Mucosa of descending colon (tissue), 3 donors: Measurements from ENCODE around the gene RTKN2. TPM values are rescaled to one million over a fixed set of nuclear protein-coding genes. Genes with fewer than 3 reads are reported as not detected.
"Not testable (repeated sequence)": the region's sequence is repeated elsewhere in the genome, so short reads cannot be mapped to it uniquely, and the experiment has no call there.

Experiments
- ATAC-seq: fragments of 200-7000 bp; cut with Tn5 transposase; one replicate; pipeline ENCODE4 v1.9.1; 2020; ENCODE audit warnings: mild to moderate bottlenecking, moderate library complexity
- DNase-seq, 3 donors: peaks; one replicate each; pipeline ENCODE4 v3.0.0-alpha.2; 2020
- H3K36me3 ChIP-seq: fragments of 200-600 bp; one replicate; pipeline ENCODE4 v1.8.0; 2021; ENCODE audit warnings: low read depth, mild to moderate bottlenecking
- H3K4me1 ChIP-seq: fragments of 200-600 bp; one replicate; pipeline ENCODE4 v1.8.0; 2021; ENCODE audit warnings: low read depth, mild to moderate bottlenecking
- H3K4me3 ChIP-seq: fragments of 200-600 bp; one replicate; pipeline ENCODE4 v1.8.0; 2021; ENCODE audit warnings: mild to moderate bottlenecking
- H3K9me3 ChIP-seq: fragments of 200-600 bp; one replicate; pipeline ENCODE4 v1.8.0; 2021; ENCODE audit warnings: mild to moderate bottlenecking
- intact Hi-C, 2 donors: fragments of 100-400 bp; cut with DNase I in 1 of 2; cut with micrococcal nuclease in 1 of 2; formaldehyde crosslinking; loops; one replicate each; pipeline versions ENCODE4 v1.11.0 to v1.11.1; 2022; cut with DNase I, micrococcal nuclease
- total RNA-seq, 3 donors: library from RNA; stranded (reverse); fragmentation: NEBNext Ultra II Directional in 2 of 3; extraction: Animal tissue kit (Norgen Biotek cat#: 25700) in 2 of 3; gene quantifications; one replicate each; pipeline versions ENCODE4 v1.2.1 to v1.2.4, GENCODE V29; 2021 to 2023
- TF ChIP-seq, protein P1 (sequence below): fragments of 200-600 bp; IDR thresholded peaks from one replicate; pipeline ENCODE4 v1.8.0; 2022; ENCODE audit warnings: antibody characterized with exemption, mild to moderate bottlenecking
- donor health status: DM: no; HTN: no; CAD: no; lungs with moderate emphysema.
- donor health status: DM: no; HTN: no; CAD: no.
- donor health status: DM: no; HTN: yes; CAD: no.

The RTKN2 gene
- total RNA-seq, 3 donors from 2014 or later = 0.70 to 4.3 (median 1.8) TPM

DNA sequence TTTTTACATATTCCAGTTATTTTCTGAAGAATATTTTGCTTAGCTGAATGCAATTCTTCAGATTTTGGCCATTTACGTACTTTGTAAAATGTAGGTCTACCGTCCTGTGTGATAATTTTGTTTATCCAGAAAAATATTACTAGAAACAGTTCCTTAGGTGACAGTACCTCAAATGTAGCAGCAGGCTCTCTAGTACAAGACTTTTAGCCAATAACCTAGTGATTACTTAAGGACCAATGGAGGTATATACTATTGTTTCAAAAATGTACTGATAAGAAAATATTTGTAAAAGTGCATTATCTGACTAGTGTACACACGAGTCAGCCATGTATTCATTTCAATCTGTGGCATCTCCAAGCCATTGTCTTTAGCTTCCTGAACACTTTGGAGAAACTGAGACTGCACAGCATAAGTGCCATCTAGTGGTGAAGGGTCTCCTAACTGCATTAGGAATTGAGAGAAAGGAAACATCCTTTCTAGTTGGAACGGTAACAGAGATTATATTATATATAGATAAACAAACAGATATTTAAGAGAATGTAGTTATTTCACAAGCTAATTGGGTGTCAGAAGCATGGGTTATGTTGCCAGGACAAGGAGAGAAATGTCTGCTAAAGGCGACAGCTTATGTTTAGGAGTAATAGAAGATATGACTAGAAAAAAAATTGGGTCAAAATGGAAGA lies 23.7 kb downstream of the RTKN2 start:
- TF ChIP-seq, protein P1, sequence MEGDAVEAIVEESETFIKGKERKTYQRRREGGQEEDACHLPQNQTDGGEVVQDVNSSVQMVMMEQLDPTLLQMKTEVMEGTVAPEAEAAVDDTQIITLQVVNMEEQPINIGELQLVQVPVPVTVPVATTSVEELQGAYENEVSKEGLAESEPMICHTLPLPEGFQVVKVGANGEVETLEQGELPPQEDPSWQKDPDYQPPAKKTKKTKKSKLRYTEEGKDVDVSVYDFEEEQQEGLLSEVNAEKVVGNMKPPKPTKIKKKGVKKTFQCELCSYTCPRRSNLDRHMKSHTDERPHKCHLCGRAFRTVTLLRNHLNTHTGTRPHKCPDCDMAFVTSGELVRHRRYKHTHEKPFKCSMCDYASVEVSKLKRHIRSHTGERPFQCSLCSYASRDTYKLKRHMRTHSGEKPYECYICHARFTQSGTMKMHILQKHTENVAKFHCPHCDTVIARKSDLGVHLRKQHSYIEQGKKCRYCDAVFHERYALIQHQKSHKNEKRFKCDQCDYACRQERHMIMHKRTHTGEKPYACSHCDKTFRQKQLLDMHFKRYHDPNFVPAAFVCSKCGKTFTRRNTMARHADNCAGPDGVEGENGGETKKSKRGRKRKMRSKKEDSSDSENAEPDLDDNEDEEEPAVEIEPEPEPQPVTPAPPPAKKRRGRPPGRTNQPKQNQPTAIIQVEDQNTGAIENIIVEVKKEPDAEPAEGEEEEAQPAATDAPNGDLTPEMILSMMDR = peak; percentile 59
- ATAC-seq (peak; percentile 92), DNase-seq (peak in 1 of 3 donors; percentile 81)
- intact Hi-C loops = loop anchor here in 1 of 2 donors (5.0 kb wide), 1 partner anchor 208 kb away; no protein-coding TSS in a partner anchor
- no peaks in the 10 kb centered on the region for H3K36me3 ChIP-seq
- no peak overlapping the region for H3K4me3 ChIP-seq
- peaks cover 8% of the 10 kb centered on the region for H3K4me1 ChIP-seq
- no peaks in the 10 kb centered on the region for H3K9me3 ChIP-seq

- TF ChIP-seq, protein P1 = no peak
- no peak for ATAC-seq
- no peak overlapping the region for H3K4me3 ChIP-seq
- intact Hi-C loops = loop anchor here in 1 of 2 donors (5.0 kb wide), 1 partner anchor 207 kb away; no protein-coding TSS in a partner anchor
- H3K36me3 ChIP-seq = no peaks in the 10 kb centered on the region
- no peak for DNase-seq
- H3K4me1 ChIP-seq = peaks cover 8% of the 10 kb centered on the region
- H3K9me3 ChIP-seq = no peaks in the 10 kb centered on the region
These were observed 24.6 kb downstream of the RTKN2 start for GRCh38 chr10:62244088-62244487.

- Histone ChIP-seq H3K9me3 (no peaks in the 10 kb centered on the region), H3K4me1 (peaks cover 8% of the 10 kb centered on the region), H3K4me3 (no peak overlapping the region), H3K36me3 (no peaks in the 10 kb centered on the region)
- no peak for DNase-seq
- TF ChIP-seq, protein P1 = no peak
- intact Hi-C loops = loop anchor here in 1 of 2 donors (5.0 kb wide), 1 partner anchor 206 kb away; no protein-coding TSS in a partner anchor
- ATAC-seq = no peak
These were observed 25.0 kb downstream of the RTKN2 start for GRCh38 chr10:62243647-62243997.

DNA sequence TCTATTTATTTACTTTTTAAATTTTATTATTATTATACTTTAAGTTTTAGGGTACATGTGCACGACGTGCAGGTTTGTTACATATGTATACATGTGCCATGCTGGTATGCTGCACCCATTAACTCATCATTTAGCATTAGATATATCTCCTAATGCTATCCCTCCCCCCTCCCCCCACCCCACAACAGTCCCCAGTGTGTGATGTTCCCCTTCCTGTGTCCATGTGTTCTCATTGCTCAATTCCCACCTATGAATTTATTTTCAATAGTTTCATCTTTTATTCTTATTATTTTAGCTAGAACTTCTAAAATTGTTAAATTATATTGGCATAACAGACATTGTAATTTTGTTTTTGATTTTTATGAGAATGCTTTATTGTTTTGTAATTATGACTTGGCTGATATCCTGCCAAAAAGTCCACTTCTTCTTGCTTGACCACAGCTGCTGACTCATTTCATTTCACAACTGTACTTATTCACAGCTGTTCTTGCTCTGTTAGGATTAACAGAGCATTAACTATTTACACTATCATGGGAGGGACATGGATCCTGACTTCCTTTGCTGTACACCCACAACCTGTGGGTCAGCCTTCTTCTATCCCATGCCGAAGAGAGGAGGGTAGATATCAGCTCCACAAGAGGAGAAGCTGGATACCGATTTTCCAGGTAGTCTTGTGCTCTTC lies 25.5 kb downstream of the RTKN2 start:
- ATAC-seq (peak; percentile 77), DNase-seq (peak in 1 of 3 donors; percentile 24)
- intact Hi-C loops = loop anchor here in 1 of 2 donors (5.0 kb wide), 1 partner anchor 206 kb away; no protein-coding TSS in a partner anchor
- not testable (repeated sequence) for H3K4me3 ChIP-seq, H3K4me1 ChIP-seq, H3K36me3 ChIP-seq, H3K9me3 ChIP-seq

DNA sequence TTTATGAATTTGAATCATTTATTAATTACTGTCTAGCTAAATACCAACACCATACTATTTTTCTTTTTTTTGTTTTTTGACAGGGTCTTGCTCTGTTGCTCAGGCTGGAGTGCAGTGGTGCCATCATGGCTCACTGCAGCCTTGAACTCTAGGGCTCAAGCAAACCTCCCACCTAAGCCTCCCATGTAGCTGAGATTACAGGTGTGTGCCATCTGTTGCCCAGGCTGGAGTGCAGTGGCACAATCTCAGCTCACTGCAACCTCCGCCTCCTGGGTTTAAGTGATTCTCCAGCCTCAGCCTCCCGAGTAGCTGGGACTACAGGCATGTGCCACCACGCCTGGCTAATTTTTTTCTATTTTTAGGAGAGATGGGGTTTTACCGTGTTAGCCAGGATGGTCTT lies 27.1 kb downstream of the RTKN2 start:
- intact Hi-C loops = loop anchor here in 1 of 2 donors (5.0 kb wide), 1 partner anchor 204 kb away; no protein-coding TSS in a partner anchor
- not testable (repeated sequence) for H3K9me3 ChIP-seq, ATAC-seq, H3K4me1 ChIP-seq, H3K36me3 ChIP-seq, DNase-seq, H3K4me3 ChIP-seq

DNA sequence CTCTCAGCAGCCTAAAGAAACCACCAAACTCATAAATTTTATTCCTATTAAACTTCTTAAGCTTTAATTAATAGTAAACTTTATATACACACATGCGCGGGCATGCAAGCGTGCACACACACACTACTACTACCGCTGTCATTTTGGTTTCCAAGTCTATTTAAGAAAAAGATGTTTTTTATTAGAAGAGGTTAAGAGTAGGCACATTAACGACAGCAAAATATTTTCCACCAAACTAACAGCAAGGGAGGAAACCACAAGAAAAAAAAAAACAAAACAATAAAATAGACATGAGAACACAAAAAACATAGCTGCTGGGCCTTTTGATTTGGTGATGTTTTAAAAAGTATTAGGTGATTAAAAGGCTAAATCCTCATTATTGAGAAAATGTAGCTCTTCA lies 28.6 kb downstream of the RTKN2 start:
- Histone ChIP-seq H3K4me1 (peaks cover 1% of the 10 kb centered on the region), H3K36me3 (no peaks in the 10 kb centered on the region), H3K9me3 (no peaks in the 10 kb centered on the region), H3K4me3 (no peak overlapping the region)
- ATAC-seq = no peak
- no peak for DNase-seq
- TF ChIP-seq, protein P1 = no peak
- intact Hi-C loops = loop anchor here in 1 of 2 donors (5.0 kb wide), 1 partner anchor 203 kb away; no protein-coding TSS in a partner anchor
